GM19193 (cell line): Measurements from ENCODE around the gene TMEM200C.

Experiments used
- POLR2A ChIP-seq: IDR thresholded peaks from 4 replicates; pipeline ENCODE4 v1.6.1; 2011; ENCODE audit not compliant: insufficient read depth, insufficient read length; ENCODE audit errors: extremely low read depth

TMEM200C gene

GRCh38 chr18:5899835-5900234 lies 4.5 kb upstream of the TMEM200C start:
- no peak for TF ChIP-seq POLR2A

DNA sequence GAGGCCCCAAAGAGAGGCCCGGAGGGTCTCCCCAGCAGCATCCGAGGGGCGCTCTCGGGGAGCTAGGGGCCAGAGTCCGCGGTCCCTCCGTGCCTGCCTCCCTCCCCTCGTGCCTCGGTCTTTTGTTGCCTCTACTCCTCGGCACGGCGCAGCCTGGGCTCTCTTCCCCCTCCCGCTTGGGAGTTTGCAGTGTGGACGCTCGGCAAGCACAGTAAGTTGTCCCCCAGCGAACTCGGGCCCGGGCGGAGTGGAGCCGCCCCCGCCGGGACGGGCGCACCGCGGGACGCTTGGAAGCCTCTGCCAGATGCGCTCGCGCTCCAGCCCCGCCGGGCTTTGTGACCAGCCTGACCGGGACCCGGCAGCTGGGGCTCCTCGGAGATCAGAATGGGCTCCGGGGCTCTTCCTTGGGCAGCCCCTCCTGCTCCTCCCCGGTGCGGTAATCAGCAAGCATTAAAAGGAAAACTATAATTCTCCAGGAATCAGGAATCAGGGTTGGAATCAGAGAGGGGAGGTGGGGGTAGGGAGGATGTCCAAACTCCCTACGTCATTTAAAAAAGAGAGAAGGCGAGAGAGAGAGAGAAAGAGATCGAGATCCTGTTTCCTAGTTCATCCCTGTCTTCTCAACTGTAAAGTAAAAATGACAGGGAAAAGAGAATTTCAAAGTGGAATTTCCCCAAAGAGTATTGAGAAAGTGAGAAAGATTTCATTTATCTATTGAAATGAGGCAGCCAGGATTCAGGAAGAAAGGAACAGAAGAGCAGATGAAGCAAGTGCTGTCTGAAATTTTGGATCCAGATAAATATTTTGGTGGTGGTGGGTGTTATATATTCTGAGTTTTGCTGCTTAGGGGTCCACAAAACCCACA lies 786 bp upstream of the TMEM200C start:
- TF ChIP-seq POLR2A, result no peak

DNA sequence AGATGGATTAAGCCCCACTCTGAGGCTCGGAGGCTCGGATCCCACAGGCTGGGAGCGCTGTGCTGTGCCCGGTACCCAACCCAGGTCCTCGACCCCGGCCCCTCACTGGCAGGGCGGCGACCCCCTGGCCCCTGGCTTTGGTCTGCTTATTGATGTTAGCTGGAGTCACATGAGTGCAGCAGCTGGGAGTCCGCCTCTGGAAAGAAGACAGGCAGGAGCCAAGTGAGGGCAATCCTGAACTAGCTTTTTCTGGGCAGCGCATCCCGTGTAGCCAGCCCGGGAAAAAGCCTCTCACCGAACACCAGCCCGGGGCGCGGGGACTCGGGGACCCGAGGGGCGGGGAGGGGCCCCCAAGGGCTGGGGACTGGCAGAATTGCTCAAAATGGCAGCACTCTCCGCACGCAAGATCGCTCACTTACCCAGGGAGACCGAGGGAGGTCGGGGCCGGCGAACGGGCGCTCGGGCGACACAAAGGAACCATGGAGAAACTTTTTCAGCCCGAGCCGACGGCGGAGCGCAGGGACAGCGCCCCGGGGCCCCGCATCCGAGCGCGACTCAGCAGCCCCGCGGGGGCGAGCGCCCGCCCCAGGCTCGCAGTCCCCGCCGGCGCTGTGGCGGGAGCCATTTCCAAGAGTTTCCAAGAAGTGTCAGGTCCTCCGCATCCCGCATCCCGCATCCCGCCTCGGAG lies 567 bp downstream of the TMEM200C start:
- no peak for TF ChIP-seq POLR2A

- TF ChIP-seq POLR2A, result no peak
These were observed 1.2 kb downstream of the TMEM200C start for GRCh38 chr18:5893956-5894610.

- TF ChIP-seq POLR2A, result no peak
These were observed 2.4 kb downstream of the TMEM200C start for GRCh38 chr18:5892823-5893431.

- TF ChIP-seq POLR2A, result no peak
These were observed 3.5 kb downstream of the TMEM200C start for GRCh38 chr18:5891854-5892215.

DNA sequence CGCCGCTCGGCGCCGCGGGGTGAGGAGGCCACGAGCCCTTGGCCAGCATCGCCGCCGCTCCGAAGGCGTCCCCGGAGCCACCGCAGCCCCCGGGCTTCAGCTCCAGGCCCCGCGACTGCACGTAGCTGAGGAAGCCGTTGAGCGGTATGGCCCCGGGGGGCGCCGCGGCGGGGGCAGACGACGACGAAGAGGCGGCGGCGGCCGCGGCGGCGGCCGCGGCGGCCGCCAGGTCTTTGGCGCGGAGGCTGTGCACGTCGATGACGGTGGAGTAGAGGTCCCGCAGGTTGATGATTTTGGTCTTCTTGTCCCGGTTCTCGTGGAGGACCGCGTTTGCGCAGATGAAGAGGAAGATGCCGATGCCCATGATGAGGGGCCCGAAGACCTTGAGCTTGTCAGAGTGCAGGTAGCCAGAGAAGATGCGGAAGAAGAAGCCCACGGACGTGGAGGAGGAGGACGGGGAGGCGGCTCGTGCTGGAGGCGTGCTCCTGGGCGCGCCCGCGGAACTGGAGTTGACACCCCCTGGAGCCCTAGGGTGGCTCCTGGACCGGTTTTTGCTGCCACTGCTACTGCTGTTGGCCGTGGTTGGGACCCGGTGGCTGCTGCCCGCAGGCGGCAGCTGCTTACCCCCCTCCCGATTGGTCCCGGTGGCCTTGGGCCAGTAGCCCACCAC lies 4.0 kb downstream of the TMEM200C start:
- no peak for TF ChIP-seq POLR2A

DNA sequence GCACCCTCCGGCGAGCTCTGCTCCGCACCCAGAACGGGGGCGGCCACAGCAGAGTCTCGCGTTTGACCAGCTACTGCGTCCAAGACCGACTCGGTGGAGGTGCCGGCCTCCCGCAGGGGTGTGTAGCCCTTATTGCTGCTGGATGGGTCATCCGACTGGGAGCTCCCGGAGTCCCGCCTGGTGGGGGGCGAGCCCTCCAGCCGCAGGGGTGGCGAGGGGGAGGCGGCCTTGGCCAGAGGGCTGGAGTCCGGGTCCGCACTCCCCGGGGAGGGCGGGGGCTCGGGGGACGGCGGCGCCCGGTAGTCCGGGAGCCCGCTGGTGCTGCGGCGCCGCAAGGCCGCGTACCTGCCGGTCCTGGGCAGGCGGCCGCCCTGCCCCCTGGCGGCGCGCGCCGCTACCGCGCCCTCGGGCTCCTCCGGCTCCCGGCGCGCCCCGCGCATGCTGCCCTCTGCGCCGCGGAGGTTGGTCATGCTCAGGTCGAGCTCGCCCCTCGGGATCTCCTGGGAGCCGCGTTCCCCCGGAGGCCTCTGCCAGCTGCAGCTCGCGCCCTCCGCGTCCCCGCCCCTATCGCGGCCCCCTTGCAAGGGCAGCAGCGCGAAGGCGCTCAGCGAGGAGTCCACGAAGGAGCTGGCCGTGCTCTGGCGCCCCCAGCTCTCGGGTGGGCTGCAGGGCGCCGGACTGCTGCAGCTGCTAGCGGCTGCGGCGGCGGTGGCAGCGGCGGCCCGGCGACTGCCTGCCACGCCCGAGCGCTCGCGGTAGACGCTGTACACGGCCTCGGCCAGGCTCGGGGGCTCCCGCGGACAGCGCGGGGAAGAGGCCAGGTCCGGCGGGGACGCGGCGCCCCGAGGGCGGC lies 4.8 kb downstream of the TMEM200C start:
- no peak for TF ChIP-seq POLR2A

DNA sequence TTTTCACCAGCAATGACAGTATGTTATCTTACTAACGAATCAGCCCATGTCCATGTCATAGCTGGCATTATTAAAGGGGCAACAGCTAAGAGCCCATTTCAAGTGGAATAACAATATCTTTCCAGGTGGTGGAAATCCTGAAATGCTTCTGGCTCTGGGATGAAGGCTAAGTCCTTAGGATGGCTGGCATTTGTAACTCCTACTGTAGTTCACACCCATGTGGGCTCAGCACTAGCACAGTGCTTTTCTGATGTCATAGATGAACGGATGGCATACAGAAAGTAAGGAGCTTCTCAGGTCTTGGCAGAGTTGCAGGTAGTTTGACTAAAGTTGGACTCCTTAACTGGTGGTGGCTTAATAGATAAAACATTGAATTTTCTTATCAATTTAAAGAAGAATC lies 10.0 kb downstream of the TMEM200C start:
- TF ChIP-seq POLR2A, result no peak

- TF ChIP-seq POLR2A, result no peak
These were observed 10.9 kb downstream of the TMEM200C start for GRCh38 chr18:5884375-5884774.

DNA sequence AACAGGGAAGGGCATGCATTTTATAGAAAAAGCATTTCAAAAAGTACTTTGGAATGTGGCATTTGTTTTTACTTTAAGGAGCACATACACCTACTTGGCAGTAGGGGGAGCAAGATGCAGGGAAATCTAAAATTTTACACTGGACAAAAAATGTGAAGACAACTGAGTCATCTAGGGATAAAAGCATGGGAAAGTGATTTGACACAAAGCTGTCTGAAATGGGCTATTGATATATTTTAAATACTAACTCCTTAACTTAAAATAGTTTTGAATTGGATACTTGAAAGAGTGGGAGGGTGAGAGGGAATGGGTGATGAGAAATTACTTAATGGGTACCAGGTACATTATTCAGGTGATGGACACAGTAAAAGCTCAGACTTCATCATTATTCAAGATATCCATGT lies 15.8 kb downstream of the TMEM200C start:
- no peak for TF ChIP-seq POLR2A

- TF ChIP-seq POLR2A, result no peak
These were observed 18.4 kb downstream of the TMEM200C start for GRCh38 chr18:5876891-5877290.

GRCh38 chr18:5874336-5874735 lies 21.0 kb downstream of the TMEM200C start:
- TF ChIP-seq POLR2A, result no peak

DNA sequence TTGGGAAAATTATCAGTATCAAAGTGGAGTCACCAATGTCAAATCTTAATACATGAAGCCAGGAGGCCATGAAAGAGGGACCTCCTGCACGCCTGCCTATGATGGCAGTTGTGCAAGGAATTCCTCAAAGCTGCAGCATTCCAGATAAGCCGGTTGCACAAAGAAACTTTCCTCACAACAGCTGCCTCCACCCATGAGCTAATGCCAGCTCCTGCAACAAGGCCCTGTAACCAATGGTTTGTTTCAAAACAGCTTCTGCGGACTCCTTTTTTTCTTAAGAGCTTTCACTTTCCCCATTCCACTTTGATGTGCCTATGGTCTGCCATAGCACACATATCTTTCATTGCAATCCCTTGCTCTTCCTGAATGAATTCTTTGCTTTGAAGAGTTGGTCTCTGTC lies 22.4 kb downstream of the TMEM200C start:
- no peak for TF ChIP-seq POLR2A

- TF ChIP-seq POLR2A, result no peak
These were observed 23.9 kb downstream of the TMEM200C start for GRCh38 chr18:5871426-5871825.
